SK-N-MC (cell line): ENCODE data around the gene ARAF.

Experiments
- EZH2 ChIP-seq: fragments of 200-600 bp; sonication (generic); IDR thresholded peaks from one replicate; pipeline ENCODE4 v1.6.1; 2017; ENCODE audit warnings: antibody characterized with exemption
- POLR2AphosphoS5 ChIP-seq: IDR thresholded peaks from 2 replicates; pipeline ENCODE4 v1.6.1; 2012; ENCODE audit warnings: mild to moderate bottlenecking, low read depth, low read length, borderline replicate concordance

DNA sequence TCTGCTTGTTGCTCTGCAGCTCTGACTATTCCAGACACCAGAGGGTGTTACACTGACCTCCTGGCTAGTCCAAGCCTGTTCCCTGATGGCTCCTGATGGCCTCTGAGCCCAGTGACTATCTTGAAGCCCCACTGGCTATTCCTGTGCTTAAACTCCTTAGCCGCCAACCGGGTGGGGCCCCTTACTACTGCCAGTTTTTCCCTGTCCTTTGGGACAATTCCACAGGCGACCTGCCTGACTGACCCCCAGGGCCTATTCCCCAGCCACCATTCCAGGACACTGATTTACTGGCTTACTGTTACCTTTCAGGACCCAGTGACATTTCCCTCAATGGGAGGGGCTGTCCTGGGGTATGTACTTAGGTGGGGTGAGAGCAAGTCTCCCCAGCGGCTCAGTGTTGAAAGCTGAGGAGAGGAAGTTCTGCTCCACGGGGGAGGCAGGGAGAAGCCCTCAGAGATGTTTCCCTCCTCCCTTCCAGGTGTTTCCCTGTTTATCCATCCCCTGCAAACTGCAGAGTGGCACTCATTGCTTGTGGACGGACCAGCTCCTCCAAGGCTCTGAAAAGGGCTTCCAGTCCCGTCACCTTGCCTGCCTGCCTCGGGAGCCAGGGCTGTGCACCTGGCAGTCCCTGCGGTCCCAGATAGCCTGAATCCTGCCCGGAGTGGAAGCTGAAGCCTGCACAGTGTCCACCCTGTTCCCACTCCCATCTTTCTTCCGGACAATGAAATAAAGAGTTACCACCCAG is 25.2 kb downstream of the ARAF start:
- TF ChIP-seq POLR2AphosphoS5 (no peak), EZH2 (no peak)
